IgD-negative memory B cell (primary cell): ENCODE results near the gene SERPINB2. TPM values are rescaled to one million over a fixed set of nuclear protein-coding genes. Genes with fewer than 3 reads are reported as not detected.
"Not testable (repeated sequence)": the region's sequence is repeated elsewhere in the genome, so short reads cannot be mapped to it uniquely, and the experiment has no call there.

Experiments
- H3K27ac Mint-ChIP-seq, 3 donors: one replicate each; pipeline ENCODE4 v1.8.0; 2020 to 2022; ENCODE audit warnings: mild to moderate bottlenecking in 3 of 3, mixed read lengths in 3 of 3, moderate library complexity in 1 of 3
- H3K27me3 Mint-ChIP-seq: one replicate; pipeline ENCODE4 v1.8.0; 2021; ENCODE audit warnings: mixed read lengths
- H3K36me3 Mint-ChIP-seq: one replicate; pipeline ENCODE4 v1.8.0; 2020; ENCODE audit warnings: mild to moderate bottlenecking, mixed read lengths
- H3K4me1 Mint-ChIP-seq, 3 donors: one replicate each; pipeline ENCODE4 v1.8.0; 2020 to 2022; ENCODE audit warnings: mixed read lengths in 3 of 3, mild to moderate bottlenecking in 1 of 3
- H3K4me3 Mint-ChIP-seq, 4 donors: one replicate each; pipeline ENCODE4 v1.8.0; 2020 to 2022; ENCODE audit warnings: mild to moderate bottlenecking in 4 of 4, mixed read lengths in 4 of 4, moderate library complexity in 3 of 4
- H3K9me3 Mint-ChIP-seq, 3 donors: one replicate each; pipeline ENCODE4 v1.8.0; 2020 to 2021; ENCODE audit warnings: mixed read lengths in 3 of 3, mild to moderate bottlenecking in 1 of 3
- polyA plus RNA-seq: library from polyadenylated mRNA; unstranded; fragments of 300-500 nt; fragmentation: Illumina TruSeq; gene quantifications from one replicate; pipeline ENCODE4 v1.2.3, GENCODE V29; 2021

Gene SERPINB2
- polyA plus RNA-seq, 1 donor from 2014 or later, result not detected

GRCh38 chr18:63903851-63904570 is 16.5 kb downstream of the SERPINB2 start:
- Mint-ChIP-seq H3K9me3 (no peaks in the 10 kb centered on the region), H3K36me3 (no peaks in the 10 kb centered on the region), H3K27me3 (peaks cover 3% of the 10 kb centered on the region), H3K27ac (no peak overlapping the region), H3K4me1 (peaks cover 0 to 6% (median 2%) of the 10 kb centered on the region in 3 donors), H3K4me3 (no peak overlapping the region)

- Mint-ChIP-seq H3K9me3 (no peaks in the 10 kb centered on the region), H3K4me3 (no peak overlapping the region), H3K27me3 (peaks cover 3% of the 10 kb centered on the region), H3K36me3 (no peaks in the 10 kb centered on the region), H3K27ac (no peak overlapping the region), H3K4me1 (peaks cover 0 to 6% (median 2%) of the 10 kb centered on the region in 3 donors)
Measured at GRCh38 chr18:63904694-63905093, 17.2 kb downstream of the SERPINB2 start.

GRCh38 chr18:63905361-63905760 is 17.9 kb downstream of the SERPINB2 start:
- Mint-ChIP-seq H3K9me3 (no peaks in the 10 kb centered on the region), H3K4me3 (no peak overlapping the region), H3K27ac (no peak overlapping the region), H3K27me3 (peaks cover 3% of the 10 kb centered on the region), H3K36me3 (no peaks in the 10 kb centered on the region), H3K4me1 (peaks cover 0 to 6% (median 2%) of the 10 kb centered on the region in 3 donors)

- Mint-ChIP-seq H3K27ac (no peak overlapping the region), H3K4me1 (peaks cover 0 to 6% (median 2%) of the 10 kb centered on the region in 3 donors), H3K4me3 (no peak overlapping the region), H3K36me3 (no peaks in the 10 kb centered on the region), H3K9me3 (no peaks in the 10 kb centered on the region), H3K27me3 (peaks cover 3% of the 10 kb centered on the region)
Measured at GRCh38 chr18:63906056-63906455, 18.6 kb downstream of the SERPINB2 start.

- Mint-ChIP-seq H3K27ac (no peak within 1 kb of the TSS), H3K4me1 (peaks cover 0 to 6% (median 2%) of the 10 kb centered on the region in 3 donors), H3K4me3 (no peak within 1 kb of the TSS), H3K36me3 (no peaks in the 10 kb centered on the region), H3K27me3 (peaks cover 3% of the 10 kb centered on the region), H3K9me3 (no peaks in the 10 kb centered on the region)
Measured at GRCh38 chr18:63907664-63908063, 20.2 kb downstream of the SERPINB2 start, which contains the start of gene SERPINB10. TSS of gene SERPINB10 (plus strand) at chr18:63907958. CDS start at chr18:63915511, 7,553 bp downstream.

- peaks cover 0 to 6% (median 2%) of the 10 kb centered on the region in 3 donors for H3K4me1 Mint-ChIP-seq
- H3K9me3 Mint-ChIP-seq, result no peaks in the 10 kb centered on the region
- no peaks in the 10 kb centered on the region for H3K36me3 Mint-ChIP-seq
- no peak overlapping the region for H3K4me3 Mint-ChIP-seq
- H3K27ac Mint-ChIP-seq, result no peak overlapping the region
- peaks cover 1% of the 10 kb centered on the region for H3K27me3 Mint-ChIP-seq
Measured at GRCh38 chr18:63908858-63909257, 21.4 kb downstream of the SERPINB2 start.

GRCh38 chr18:63909870-63910269 is 22.4 kb downstream of the SERPINB2 start:
- H3K27me3 Mint-ChIP-seq, result peaks cover 1% of the 10 kb centered on the region
- no peak overlapping the region for H3K4me3 Mint-ChIP-seq
- peak overlapping the region in 1 of 3 donors; percentile 16 for H3K27ac Mint-ChIP-seq

GRCh38 chr18:63917817-63918216 is 30.3 kb downstream of the SERPINB2 start:
- no peaks in the 10 kb centered on the region for H3K4me1 Mint-ChIP-seq
- H3K27me3 Mint-ChIP-seq, result peaks cover 11% of the 10 kb centered on the region
- no peaks in the 10 kb centered on the region for H3K9me3 Mint-ChIP-seq
- no peaks in the 10 kb centered on the region for H3K36me3 Mint-ChIP-seq
- H3K4me3 Mint-ChIP-seq, result peak overlapping the region in 1 of 4 donors; percentile 41
- no peak overlapping the region for H3K27ac Mint-ChIP-seq

More at GRCh38 chr18:63909870-63910269, 22.4 kb downstream of the SERPINB2 start:
- Mint-ChIP-seq H3K36me3 (no peaks in the 10 kb centered on the region), H3K4me1 (peaks cover 0 to 6% (median 2%) of the 10 kb centered on the region in 3 donors), H3K9me3 (no peaks in the 10 kb centered on the region)

GRCh38 chr18:63922049-63922448 is 34.5 kb downstream of the SERPINB2 start:
- Mint-ChIP-seq H3K9me3 (peaks cover 0 to 2% (median 0%) of the 10 kb centered on the region in 3 donors), H3K4me3 (no peak overlapping the region), H3K36me3 (no peaks in the 10 kb centered on the region), H3K4me1 (no peaks in the 10 kb centered on the region), H3K27ac (no peak overlapping the region), H3K27me3 (peaks cover 17% of the 10 kb centered on the region)

- H3K9me3 Mint-ChIP-seq, result peaks cover 0 to 2% (median 0%) of the 10 kb centered on the region in 3 donors
- no peaks in the 10 kb centered on the region for H3K36me3 Mint-ChIP-seq
- H3K27ac Mint-ChIP-seq, result no peak overlapping the region
- H3K4me1 Mint-ChIP-seq, result peaks cover 0 to 1% (median 0%) of the 10 kb centered on the region in 3 donors
- H3K27me3 Mint-ChIP-seq, result peaks cover 6% of the 10 kb centered on the region
- no peak overlapping the region for H3K4me3 Mint-ChIP-seq
Measured at GRCh38 chr18:63924551-63924950, 37.0 kb downstream of the SERPINB2 start.

- Mint-ChIP-seq H3K36me3 (no peaks in the 10 kb centered on the region), H3K27ac (no peak overlapping the region), H3K9me3 (peaks cover 0 to 2% (median 0%) of the 10 kb centered on the region in 3 donors), H3K27me3 (peaks cover 6% of the 10 kb centered on the region), H3K4me3 (no peak overlapping the region), H3K4me1 (peaks cover 0 to 1% (median 0%) of the 10 kb centered on the region in 3 donors)
Measured at GRCh38 chr18:63928331-63928730, 40.8 kb downstream of the SERPINB2 start.

GRCh38 chr18:63929369-63929768 is 41.9 kb downstream of the SERPINB2 start:
- not testable (repeated sequence) for H3K27ac Mint-ChIP-seq, H3K4me1 Mint-ChIP-seq, H3K4me3 Mint-ChIP-seq, H3K36me3 Mint-ChIP-seq, H3K27me3 Mint-ChIP-seq, H3K9me3 Mint-ChIP-seq

- Mint-ChIP-seq H3K36me3 (no peaks in the 10 kb centered on the region), H3K27me3 (peaks cover 2% of the 10 kb centered on the region), H3K4me3 (no peak overlapping the region), H3K9me3 (peaks cover 0 to 2% (median 0%) of the 10 kb centered on the region in 3 donors), H3K4me1 (peaks cover 0 to 1% (median 0%) of the 10 kb centered on the region in 3 donors), H3K27ac (no peak overlapping the region)
Measured at GRCh38 chr18:63930773-63931354, 43.4 kb downstream of the SERPINB2 start.

- Mint-ChIP-seq H3K4me1 (peaks cover 3 to 6% (median 3%) of the 10 kb centered on the region in 3 donors), H3K4me3 (peak overlapping the region in 2 of 4 donors; percentile 86 to 89), H3K27ac (no peak overlapping the region)
Measured at GRCh38 chr18:63936156-63936931, 48.8 kb downstream of the SERPINB2 start.

GRCh38 chr18:63936932-63937393 is 49.5 kb downstream of the SERPINB2 start:
- Mint-ChIP-seq H3K36me3 (peaks cover 2% of the 10 kb centered on the region), H3K9me3 (no peaks in the 10 kb centered on the region), H3K27ac (no peak overlapping the region), H3K4me3 (no peak overlapping the region), H3K27me3 (peaks cover 8% of the 10 kb centered on the region), H3K4me1 (peaks cover 3 to 6% (median 3%) of the 10 kb centered on the region in 3 donors)

More at GRCh38 chr18:63936156-63936931, 48.8 kb downstream of the SERPINB2 start:
- H3K36me3 Mint-ChIP-seq, result peaks cover 2% of the 10 kb centered on the region
- peaks cover 4% of the 10 kb centered on the region for H3K27me3 Mint-ChIP-seq
- no peaks in the 10 kb centered on the region for H3K9me3 Mint-ChIP-seq
